Glomerular endothelial cell (primary cell): Measurements from ENCODE around the gene PARD6A. TPM values are rescaled to one million over a fixed set of nuclear protein-coding genes. Genes with fewer than 3 reads are reported as not detected.

Experiments
- DNase-seq: peaks from one replicate; pipeline ENCODE4 v3.0.0-alpha.2; 2011; ENCODE audit warnings: low read depth, low spot score; ENCODE audit errors: extremely low read depth
- total RNA-seq: library from RNA; depleted of rRNA; stranded (reverse); fragments of >200 nt; gene quantifications from 2 replicates; pipeline ENCODE4 v1.2.3, GENCODE V29; 2015

Gene PARD6A, protein sequence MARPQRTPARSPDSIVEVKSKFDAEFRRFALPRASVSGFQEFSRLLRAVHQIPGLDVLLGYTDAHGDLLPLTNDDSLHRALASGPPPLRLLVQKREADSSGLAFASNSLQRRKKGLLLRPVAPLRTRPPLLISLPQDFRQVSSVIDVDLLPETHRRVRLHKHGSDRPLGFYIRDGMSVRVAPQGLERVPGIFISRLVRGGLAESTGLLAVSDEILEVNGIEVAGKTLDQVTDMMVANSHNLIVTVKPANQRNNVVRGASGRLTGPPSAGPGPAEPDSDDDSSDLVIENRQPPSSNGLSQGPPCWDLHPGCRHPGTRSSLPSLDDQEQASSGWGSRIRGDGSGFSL
- 0.82 and 1.9 TPM in 2 replicates for total RNA-seq

DNA sequence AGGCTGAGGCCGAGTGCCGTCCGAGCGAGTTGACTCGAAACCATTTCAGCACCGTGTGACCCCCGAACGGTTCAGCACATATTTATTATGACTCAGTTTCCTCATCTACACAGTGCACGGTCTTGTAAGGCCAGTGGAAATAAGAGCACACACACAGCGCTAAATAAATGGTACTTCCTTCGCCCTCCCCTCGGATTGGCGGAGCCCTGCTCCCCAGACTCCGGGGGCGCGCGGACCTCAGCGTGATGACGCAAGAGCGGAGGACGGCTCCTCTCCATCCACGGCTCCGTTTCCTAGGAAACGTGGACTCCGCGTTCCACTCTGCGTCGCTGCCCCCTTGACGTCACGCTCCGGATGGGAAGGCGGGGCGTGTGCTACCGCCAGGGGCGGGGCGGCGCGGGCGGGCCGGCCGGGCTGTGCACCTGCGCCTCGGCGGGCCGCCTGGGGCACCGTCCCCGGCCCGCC is at the start of gene PARD6A:
Gene PARD6A (plus strand): TSS at position 397 of the 465 bp plus-strand sequence. CDS start 79 bp downstream, outside the sequence.
- no peak for DNase-seq

DNA sequence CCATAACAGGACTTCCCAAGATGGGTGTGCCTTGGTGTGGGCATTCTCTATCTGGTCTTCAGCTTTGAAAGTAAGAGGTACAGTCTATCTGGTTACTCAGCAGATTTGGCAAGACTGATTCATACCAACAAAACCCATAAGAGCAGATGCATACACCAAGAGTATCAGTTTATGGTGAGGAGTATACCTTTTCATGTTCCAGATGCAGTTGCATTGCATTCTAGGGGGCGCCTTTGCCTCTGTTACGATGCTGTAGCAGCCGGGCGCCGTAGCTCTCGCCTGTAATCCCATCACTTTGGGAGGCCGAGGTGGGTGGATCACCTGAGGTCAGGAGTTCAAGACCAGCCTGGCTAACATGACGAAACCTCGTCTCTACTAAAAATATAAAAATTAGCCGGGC is 47.0 kb upstream of the PARD6A start:
- DNase-seq, result no peak

DNA sequence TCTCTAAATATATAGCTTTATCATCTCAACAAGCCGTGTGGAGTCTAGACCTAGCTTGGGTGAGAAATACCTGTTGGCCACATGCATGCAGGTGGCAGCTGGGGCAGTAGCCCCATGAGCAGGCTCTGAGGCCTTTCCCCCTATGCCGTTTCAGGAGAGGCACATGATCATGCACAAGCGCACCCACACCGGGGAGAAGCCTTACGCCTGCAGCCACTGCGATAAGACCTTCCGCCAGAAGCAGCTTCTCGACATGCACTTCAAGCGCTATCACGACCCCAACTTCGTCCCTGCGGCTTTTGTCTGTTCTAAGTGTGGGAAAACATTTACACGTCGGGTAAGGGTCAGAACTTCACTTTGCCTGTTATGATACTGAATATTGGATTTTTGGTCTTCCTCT is 32.5 kb upstream of the PARD6A start:
- no peak for DNase-seq

DNA sequence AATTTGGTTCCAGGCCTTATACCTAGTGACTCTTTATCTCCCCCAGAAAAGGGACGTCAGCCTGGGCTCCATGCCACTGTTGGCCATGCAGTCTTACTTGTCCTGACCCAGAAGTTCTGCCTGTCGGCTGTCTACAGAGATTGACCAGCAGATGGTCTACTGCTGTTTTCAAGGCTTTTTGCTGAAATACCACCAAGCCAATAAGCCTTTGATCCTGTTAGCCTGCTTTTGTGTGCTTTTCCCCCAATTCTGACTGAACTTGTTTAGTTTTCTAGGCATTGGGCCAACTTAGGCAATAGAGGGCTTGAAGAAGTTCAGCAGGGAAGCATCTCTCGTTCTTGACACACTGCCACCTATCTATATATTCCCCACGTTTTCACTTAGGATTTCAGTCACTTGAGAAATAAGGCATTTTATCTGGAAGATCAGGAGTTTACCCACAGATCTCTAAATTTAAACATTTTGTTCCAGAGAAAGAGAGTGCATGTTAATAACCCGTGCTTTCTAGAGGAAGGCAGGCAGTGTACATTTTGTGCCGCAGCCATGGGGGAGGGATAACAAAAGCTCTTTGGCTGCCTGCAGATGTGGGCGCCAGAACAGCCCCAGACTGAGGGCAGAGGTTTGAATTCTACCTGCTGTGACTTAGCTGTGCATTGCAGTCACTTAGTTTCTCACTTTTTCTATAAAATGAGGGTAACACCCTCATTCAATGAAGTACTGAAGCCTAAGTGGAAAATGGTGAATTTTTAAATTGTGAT is 28.2 kb upstream of the PARD6A start:
- no peak for DNase-seq

DNA sequence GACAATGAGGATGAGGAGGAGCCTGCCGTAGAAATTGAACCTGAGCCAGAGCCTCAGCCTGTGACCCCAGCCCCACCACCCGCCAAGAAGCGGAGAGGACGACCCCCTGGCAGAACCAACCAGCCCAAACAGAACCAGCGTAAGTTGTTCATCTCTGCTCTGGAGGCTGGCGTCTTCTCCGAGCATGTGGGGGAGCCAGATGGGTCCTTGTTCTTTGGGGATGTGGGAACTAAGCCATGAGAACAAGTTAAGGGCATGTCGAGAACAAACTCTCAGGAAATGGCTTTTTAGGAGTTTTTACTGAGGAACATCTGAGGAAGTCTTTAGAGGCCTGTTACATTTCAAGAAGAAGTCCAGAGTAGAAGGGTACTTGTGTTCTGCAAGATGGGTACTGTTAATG is 24.0 kb upstream of the PARD6A start:
- no peak for DNase-seq

DNA sequence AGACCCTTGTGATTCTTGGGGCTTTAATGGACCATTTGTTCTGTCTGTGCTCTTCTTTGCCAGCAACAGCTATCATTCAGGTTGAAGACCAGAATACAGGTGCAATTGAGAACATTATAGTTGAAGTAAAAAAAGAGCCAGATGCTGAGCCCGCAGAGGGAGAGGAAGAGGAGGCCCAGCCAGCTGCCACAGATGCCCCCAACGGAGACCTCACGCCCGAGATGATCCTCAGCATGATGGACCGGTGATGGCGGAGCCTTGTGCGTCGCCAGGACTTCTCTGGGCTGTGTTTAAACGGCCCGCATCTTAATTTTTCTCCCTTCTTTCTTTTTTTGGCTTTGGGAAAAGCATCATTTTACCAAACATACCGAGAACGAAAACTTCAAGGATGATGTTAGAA is 23.1 kb upstream of the PARD6A start:
- no peak for DNase-seq

DNA sequence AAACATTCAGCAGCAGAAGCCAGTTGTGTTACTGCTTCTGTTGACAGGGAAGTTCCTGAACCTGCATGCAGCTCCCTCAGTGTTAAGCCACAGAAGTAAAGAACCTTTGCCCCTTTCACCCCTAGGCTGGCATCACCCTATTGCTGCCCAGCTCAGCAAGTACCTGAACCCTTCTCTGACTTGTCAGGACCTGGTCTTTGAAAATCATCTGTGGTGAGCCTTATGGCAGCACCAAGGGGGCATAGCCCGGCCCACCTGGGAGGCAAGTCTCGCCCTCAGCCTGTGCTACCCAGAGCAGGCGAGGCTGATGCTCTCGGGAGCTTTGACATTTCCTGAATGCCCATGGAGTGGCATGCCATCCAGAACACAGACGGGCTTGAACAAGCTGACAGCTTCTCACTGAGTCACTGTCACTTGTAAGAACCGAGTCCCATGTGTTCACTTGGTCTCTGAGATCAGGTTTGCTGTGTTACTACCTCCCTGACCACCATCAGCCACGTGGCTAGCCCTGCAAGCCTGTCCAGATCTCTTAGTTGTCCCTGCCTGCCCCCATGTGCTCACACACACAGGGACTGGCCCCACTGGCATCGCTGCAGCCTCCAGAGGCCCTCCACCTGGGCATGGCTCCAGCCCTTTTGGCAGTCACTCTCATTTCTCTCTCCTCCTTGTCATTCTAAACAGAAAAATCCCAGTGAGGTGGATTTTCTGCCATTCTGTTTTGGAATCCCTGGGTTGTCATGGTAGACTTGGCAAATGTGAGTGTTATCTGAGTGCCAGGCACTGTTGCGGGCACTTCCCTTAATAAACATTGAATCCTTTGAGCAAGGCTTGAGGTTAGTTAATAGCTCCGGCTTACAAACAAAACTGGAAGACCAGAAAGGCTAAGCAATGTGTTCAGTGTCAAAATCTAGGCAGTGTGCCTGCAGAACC is 18.7 kb upstream of the PARD6A start:
- DNase-seq, result no peak

DNA sequence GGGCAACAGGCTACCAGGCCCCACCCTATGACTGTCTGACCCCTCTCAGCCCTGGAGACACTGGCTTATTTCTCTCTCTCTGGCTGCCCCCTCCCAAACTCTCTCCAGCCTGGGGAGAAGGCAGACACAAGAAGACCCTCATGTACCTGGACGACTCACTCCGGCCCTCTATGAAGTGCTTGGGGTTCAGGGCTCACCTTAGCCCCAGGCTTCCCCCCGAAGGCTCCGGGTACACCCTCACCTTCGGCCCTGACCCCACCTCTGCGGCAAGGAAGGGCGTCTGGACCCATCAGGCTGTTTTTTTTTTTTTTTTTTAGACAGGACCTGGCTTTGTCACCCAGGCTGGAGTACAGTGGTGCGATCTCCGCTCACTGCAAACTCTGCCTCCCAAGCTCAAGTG is 16.7 kb upstream of the PARD6A start:
- DNase-seq, result no peak

DNA sequence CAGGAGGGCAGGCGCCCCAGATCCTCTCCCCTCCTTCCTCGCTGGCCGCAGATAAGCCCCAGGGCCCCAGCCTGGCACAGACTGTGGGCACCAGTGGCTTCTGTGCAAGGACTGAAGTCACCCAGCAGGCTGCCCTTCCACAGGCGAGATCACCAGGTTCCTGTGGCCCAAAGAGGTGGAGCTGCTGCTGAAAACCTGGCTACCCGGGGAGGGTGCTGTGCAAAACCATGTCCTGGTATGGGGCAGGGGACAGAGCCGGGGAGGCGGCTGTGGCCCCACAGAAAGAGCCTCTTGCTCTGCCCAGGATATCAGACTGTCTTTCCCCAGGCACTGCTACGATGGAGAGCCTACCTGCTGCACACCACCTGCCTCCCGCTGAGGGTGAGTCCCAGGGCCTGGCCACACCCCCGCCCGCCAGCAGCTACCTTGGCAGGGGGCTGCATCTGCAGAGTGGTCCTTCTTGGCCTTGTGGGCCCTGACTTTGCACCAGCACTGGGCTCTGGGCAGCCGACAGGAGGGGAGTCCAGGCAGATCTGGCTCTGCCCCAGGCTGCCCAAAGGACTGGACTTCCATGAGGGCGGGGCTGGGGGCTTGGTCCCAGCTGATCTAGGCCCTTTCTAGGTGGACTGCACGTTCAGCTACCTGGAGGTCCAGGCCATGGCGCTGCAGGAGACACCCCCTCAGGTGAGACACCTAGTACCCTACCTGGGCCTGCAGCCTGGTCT is 15.2 kb upstream of the PARD6A start:
- DNase-seq, result no peak

DNA sequence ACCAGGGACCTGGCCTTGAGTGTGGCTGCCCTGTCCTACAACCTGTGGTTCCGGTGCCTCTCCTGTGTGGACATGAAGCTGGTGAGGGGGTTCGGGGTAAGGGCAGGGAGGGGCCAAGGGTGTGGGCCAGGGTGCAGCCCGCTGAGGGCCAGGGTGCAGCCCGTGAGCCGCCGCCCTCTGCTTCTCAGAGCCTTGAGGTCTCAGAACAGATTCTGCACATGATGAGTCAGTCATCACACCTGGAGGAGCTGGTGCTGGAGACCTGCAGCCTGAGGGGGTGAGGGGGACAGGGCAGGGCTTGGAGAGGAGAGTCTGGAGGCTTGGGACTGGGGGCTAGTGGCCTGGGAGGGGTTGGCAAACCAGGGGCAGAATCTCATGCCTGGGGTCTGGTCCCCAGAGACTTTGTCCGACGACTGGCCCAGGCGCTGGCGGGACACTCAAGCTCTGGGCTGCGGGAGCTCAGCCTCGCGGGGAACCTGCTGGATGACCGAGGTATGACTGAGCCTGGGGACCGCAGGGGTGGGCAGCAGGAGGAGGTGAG is 13.6 kb upstream of the PARD6A start:
- DNase-seq, result no peak

DNA sequence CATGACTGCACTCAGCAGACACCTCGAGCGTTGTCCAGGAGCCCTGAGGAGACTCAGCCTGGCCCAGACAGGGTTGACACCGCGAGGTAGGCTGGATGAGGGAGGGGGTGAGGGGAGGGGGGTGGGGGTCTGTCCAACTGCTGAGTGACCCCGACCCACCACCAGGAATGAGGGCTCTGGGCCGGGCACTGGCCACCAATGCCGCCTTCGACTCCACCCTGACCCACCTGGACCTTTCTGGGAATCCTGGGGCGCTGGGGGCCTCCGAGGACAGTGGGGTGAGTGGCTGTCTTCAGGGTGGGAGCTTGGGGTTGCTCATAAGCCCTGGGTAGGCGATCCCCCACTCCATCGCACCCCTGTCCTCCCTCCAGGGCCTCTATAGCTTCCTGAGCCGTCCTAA is 13.1 kb upstream of the PARD6A start:
- DNase-seq, result no peak

DNA sequence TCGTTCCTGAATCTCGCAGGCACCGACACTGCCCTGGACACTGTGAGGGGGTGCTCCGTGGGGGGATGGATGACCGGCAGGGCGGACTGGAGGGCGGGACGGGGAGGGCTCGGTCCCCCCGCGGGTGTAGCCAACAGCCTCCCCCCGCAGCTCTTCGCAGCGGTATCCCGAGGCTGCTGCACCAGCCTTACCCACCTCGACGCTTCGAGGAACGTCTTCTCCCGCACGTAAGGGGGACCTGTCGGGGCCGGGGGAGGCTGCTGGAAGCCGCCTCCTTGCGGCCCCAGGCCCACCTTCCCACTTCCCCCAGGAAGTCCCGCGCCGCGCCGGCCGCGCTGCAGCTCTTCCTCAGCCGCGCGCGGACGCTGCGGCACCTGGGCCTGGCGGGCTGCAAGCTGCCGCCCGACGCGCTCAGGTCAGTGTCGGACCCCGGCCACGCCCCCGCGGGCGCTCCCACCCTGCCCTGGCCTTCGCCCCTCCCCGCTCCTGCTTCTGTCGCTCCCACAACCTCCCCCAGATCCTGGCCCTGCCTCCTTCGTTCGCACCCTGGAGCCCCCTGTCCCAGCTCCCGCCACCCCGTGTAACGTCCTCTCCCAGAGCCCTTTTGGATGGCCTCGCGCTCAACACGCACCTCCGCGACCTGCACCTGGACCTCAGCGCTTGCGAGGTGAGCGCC is 12.5 kb upstream of the PARD6A start:
- no peak for DNase-seq

DNA sequence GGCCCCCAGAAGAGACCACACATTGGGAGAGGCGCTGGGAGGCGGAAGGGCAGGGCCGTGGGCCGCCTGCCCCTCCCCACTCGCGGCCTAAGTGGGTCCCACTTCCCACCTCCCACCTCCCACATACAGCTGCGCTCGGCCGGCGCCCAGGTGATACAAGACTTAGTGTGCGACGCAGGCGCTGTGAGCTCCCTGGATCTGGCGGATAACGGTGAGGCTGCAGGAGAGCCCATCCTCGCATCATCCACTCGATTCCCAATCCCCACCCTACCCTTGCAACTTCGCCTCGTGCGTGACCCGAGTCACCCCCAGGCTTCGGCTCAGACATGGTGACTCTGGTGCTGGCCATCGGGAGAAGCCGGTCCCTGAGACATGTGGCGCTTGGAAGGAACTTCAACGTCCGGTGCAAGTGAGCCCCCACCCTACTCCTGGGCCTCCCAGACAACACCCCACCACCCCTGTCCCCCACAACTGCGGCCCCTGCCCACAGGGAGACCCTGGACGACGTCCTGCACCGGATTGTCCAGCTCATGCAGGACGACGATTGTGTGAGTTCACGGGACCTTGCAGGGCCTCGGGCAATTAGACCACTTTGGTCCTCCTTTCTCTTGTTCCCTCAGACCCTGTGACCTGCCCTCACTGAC is 11.9 kb upstream of the PARD6A start:
- DNase-seq, result no peak

DNA sequence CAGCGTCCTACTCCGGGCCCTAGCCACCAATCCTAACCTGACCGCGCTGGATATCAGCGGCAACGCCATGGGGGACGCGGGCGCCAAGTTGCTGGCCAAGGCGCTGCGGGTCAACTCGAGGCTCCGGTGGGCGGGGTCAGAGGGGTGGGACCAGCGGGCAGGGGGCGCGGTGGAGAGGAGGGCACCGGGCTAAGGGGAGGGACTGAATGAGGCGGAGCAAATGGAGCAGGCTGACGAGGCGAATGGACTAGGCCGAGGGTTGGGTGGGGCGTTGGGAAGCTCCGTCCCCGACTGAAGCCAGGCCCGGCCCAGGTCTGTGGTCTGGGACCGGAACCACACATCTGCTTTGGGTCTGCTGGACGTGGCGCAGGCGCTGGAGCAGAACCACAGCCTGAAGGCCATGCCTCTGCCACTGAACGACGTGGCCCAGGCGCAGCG is 11.2 kb upstream of the PARD6A start:
- DNase-seq, result no peak

DNA sequence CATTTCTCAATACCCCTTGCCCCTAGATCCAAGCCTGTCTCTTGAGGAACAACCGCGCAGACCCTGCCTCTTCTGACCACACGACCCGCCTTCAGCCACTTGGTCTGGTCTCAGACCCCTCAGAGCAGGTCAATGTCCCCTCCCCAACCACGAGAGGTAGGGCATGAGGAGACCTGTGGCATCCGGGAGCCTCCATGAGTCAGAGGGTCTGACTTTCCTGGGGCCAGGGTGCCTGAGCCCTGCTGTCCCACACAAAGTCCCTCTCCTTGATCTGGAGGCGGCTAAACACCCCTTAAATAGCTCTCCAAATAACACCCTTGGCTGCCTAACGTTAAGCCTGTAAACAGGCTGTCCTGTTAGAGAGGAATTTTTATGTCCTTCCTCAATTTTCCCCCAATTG is 10.7 kb upstream of the PARD6A start:
- DNase-seq, result no peak

DNA sequence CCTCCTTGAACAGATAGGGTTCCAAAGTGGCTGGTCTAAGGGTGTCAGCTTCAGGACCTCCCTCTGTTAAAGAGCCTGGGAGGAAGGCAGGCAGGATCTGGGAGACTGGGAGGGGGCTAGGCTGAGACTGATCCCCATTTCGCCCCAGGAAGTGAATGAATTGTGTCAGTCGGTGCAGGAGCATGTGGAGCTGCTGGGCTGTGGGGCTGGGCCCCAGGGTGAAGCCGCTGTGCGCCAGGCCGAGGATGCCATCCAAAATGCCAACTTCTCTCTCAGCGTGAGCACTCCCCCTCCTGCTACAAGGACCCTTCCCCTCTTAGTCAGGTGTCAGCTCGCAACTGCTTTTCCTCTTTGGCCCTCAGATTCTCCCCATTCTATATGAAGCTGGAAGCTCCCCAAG is 9.7 kb upstream of the PARD6A start:
- no peak for DNase-seq

DNA sequence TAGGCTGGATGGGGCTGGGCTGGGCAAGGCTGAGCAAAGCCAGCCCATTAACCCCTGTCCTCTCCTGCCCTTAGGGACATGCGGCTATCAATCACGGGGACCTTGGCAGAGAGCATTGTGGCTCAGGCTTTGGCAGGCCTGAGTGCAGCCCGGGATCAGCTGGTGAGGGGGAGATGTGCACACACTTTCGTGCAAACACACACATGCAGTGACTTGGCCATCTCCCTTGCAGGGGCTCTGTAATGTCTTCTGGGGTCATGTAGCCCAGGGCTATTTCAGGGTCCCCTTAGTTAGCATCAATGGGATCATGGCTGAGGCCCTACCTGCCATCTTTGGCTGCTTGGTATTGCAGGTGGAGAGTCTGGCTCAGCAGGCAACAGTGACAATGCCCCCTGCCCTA is 8.9 kb upstream of the PARD6A start:
- no peak for DNase-seq

DNA sequence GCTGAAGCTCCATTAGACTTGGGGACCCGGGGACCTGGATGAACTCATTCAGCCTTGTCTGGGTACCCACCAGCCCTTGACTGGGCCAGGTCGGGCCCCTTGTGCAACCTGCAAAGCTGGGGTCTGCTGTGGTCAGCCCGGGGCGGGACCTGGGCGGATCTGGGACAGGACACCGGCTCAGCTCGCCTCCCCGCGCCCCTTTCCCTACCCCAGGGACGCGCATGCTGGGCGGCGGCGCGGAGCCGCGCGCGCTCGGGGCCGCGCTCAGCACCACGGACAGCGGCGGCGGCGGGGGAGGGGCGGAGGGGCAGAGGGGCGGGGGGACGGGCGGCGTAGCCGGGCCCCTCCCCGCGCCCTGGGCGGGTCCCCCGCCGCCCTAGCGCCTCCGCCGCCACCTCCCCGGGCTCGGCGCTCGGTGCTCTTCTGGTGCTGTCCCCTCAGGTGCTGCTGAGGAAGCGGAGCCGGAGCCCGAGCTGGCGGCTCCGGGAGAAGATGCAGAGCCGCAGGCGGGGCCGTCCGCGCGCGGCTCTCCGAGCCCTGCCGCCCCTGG is 8.1 kb upstream of the PARD6A start:
- no peak for DNase-seq
